ENCODE results near the gene PTPRD.

GRCh38 chr9:8494571-8494970 lies 2118.2 kb downstream of the PTPRD start:
- TF ChIP-seq CTCF (conservative IDR thresholded peaks at IDR 0.05; ENCODE audit: low read length): no peak
- TF ChIP-seq EZH2phosphoT487 (IDR thresholded peaks at IDR 0.05; ENCODE audit: borderline replicate concordance): no peak

Measured in Loucy (cell line).